Smooth muscle cell of the brain vasculature (primary cell): Measurements from ENCODE around the gene KISS1.
"Not testable (repeated sequence)": the region's sequence is repeated elsewhere in the genome, so short reads cannot be mapped to it uniquely, and the experiment has no call there.

Experiments
- DNase-seq: peaks from one replicate; pipeline ENCODE4 v3.0.0-alpha.2; 2012; ENCODE audit warnings: low read depth, low spot score

Gene KISS1, protein sequence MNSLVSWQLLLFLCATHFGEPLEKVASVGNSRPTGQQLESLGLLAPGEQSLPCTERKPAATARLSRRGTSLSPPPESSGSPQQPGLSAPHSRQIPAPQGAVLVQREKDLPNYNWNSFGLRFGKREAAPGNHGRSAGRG

DNA sequence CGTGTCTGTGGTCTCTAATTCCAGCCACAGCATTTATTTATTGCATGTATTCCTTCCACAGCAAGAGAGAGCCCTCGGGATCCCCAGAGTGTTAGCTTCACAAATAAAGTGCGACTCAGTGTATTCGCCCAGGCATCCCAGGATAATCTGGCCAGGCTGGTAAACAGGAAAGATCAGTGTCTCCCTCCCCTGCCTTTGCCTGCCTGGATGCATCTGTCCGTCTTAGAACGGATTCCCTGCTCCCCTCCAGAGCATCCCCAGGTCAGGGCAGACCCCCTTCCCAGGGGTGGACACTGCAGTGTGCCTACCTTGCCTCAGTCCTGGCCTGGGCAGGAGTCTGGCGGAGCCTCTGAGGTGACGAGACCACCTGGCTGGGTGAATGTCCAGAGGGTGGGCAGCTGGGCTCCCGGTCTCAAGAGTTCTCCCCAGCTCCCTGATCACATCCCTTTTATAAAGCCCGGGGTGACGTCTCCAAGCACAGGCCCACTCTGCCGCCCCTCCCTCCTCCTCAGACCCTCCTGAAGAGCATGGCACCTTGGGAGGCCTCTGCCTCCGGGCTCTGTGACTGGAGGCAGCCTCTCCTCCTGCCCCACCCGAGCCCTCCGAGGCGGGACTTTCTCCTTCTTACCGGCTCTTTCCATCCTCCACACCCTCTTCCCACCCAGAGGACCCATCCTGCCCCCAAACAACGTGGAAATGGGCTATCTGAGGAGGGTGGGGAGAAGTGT is at the start of gene KISS1:
TSS of gene KISS1 (minus strand) at position 424 of the 728 bp plus-strand sequence. CDS start 3,615 bp downstream, outside the sequence.
- no peak for DNase-seq

DNA sequence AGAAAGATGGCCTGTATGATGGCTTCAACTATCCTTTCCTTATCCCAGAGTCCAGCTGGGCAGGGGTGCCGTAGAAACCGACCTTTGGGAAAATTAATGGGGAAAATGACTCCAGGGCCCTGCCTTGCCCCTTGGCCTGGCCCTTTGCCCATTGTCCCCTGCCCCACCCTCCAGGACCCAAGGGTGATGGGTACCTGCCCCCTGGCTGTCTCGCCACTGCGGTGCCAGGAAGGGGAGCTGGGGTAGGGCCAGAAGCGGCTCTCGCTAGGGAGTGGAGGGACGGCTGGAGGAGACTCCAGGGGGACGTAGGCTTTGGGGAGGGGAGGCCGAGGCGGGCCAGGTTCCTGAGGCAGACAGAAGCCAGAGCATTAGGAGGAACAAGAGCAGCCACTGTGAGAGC is 46.6 kb upstream of the KISS1 start:
- DNase-seq: no peak

DNA sequence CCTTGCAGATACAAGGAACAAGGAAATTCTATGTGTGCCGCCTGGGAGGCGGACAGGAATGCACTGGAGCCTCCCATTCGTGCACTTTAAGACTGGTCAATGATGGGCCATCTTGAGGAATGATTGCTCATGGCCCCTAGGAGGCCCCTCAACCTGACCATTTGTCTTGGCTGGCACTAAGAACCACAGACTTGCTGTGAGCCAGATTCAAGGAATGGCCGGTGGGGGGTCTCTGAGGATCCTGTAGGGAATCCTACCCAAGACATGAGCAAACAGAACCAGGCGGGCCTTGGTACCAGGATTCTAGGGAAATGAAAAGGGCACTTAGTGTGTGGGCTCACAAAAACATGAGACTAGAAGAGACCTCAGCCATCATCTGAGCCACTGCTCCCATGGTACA is 45.6 kb upstream of the KISS1 start:
- DNase-seq: no peak

DNA sequence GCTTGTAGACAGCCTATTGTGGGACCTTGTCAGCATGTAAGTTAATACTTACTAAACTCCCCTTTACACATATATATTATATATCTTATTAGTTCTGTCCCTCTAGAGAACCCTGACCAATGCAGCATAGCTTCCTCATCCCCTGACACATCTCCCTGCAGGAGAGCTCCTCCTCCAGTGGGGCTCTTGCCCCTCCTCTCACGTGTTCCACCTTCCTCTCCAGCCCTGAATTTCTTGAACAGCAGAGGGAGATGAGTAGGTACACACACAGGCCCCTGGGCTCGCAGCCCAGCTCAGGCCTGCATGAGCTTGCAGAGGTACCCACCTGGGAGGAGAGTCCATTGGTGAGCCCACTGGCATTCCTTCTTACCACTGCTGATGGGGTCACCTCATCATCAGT is 44.8 kb upstream of the KISS1 start:
- DNase-seq: no peak

DNA sequence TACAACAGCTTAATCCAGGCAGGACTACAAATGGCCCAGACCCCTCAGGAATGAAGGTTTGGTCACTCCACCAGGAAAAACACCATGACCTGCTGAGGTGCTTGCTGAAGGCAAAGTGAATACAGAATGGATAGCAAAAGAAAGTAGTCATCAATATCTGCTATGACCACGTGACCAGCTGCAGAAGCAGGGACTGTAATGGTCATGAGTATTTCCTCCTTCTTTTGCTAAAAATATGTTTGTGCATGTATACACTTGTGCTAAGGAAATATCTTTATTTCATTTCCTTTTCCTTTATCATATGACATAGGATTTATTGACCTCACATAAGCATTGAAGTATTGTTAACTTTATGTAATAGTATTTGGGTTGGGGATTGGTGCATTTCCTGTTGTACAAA is 43.9 kb upstream of the KISS1 start:
- no peak for DNase-seq

DNA sequence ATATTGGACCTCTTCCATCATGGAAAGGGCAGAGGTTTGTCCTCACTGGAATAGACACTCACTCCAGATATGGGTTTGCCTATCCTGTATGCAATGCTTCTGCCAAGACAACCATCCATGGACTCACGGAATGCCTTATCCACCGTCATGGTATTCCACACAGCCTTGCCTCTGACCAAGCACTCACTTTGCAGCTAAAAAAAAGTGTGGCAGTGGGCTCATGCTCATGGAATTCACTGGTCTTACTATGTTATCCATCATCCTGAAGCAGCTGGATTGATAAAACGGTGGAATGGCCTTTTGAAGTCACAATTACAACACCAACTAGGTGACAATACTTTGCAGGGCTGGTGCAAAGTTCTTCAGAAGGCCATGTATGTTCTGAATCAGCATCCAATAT is 43.1 kb upstream of the KISS1 start:
- not testable (repeated sequence) for DNase-seq

DNA sequence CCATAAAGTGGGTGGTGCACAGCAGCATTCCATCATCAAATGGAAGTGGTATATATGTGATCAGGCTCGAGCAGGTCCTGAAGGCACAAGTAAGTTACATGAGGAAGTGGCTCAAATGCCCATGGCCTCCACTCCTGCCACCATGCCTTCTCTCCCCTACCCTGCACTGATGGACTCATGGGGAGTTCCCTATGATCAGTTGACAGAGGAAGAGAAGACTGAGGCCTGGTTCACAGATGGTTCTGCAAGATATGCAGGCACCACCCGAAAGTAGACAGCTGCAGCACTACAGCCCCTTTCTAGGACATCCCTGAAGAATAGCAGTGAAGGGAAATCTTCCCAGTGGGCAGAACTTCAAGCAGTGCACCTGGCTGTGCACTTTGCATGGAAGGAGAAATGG is 42.2 kb upstream of the KISS1 start:
- not testable (repeated sequence) for DNase-seq

DNA sequence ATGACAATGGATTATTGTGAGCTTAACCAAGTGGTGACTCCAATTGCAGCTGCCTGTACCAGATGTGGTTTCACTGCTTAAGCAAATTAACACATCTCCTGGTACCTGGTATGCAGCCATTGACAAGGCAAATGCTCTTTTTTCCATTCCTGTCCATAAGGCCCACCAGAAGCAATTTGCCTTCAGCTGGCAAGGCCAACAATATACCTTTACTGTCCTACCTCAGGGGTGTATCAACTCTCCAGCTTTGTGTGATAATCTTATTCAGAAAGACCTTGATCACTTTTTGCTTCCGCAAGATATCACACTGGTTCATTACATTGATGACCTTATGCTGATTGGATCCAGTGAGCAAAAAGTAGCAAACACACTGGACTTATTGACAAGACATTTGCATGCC is 41.2 kb upstream of the KISS1 start:
- not testable (repeated sequence) for DNase-seq

DNA sequence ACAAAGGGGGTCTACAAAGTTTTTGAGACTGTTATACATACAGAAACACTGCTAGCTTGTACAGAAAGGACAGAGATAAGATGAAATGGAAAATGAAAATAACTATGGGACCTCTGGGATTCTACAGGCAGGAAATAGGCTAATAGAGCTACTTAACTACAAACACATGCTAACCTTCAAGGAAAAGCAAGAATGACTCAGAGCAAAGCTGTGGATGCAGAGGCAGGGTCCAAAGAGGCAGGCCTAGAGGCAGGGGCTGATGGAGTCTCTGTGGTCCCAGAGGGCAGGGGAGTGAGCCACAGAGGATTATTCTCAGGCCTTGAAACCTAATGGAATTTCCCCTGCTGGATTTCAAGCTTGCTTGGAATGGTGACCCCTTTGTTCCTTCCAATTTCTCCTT is 36.2 kb upstream of the KISS1 start:
- DNase-seq: no peak

DNA sequence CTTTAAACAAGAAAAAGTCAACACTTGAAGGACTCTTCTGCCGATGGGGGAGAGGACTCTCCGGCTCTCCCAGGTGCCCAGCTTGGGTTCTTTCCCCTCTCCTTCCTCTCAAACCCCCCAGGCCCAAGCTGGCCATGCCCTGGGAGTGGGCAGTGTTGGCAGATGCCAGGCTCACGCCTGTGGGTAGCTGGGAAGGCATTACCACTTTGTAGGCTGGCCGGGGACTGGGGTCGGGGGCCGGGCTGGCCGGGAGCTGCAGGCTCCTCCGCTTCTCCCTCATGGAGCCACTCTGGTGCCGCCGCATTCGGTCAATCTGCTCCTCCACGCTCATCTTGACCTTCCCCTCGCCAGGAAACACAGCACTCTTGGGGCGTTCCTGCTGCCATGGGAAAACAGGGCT is 33.9 kb upstream of the KISS1 start:
- DNase-seq: no peak

DNA sequence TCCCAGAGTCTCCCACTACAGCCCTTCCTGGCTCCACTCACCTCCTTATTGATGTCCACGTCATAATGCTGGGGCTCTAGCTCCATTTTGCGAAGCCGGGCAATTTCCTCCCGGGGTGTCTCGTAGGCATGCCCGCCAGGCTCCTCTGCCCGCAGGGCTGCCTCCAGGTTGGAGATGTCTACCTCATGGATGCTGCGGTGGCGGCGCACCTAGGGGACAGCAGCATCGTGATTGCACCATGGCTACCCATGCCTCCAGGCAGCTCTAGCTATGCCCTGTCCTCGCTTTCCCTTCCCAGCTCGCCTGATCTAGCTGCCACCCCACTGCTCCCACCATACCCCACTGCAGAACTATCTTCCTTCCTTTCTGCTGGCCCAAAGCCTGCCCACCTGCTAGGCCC is 32.6 kb upstream of the KISS1 start:
- DNase-seq: no peak

DNA sequence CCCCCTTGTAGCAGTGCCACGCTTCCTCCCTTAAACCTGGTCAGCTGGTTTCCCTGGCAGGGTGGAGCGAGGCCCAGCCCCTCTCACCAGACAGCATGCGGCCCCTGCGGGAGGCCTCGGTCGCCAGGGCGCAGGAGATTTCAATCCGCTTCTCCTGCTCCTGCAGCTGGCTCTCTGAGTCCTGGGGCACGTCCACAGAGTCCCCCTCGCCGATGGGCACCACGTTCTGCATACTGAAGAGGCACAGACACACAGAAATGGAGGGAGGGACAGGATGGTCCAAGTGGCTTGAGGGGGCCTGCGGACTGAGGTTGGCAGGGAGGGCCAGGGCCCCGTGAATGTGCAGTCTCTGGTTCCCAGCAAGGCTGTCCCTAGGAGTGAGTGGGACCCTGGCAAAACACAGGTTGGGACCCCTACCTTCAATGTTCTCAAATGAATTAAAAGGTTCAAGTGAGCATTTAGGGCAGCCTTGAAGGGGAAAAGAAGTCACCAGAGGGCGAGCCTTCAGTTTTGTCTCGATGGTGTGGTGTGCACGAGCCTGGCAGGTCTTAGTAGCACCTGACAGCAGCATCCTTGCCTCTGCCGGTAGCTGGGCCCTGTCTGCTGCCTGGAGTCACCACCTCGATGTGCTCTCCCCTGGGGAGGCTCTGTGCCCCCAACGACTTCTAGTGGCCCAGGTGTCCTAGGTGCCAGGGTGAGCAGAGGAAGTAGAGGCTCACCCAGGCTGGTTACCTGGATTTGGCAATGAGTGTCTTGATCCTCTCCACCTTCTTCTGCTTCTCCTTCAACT is 31.9 kb upstream of the KISS1 start:
- no peak for DNase-seq

DNA sequence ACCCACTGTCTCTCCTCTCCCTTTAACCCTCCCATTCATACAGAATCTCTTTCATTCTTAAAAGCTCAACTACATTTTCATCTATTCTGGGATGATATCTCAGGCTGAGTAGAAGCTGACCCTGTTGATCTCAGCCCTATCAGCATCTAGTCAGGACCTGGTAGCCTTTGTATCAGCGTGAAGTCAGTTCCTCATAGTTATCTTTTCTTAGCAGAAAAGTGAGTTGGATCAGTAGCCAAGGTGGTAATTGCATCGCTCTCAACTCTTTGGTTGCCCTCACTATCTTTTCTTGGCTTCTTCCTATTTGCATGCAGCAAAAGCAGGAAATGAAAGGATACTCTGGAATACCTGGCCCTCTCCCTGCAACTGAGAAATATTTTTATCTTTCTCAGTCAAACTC is 31.1 kb upstream of the KISS1 start:
- DNase-seq: no peak

DNA sequence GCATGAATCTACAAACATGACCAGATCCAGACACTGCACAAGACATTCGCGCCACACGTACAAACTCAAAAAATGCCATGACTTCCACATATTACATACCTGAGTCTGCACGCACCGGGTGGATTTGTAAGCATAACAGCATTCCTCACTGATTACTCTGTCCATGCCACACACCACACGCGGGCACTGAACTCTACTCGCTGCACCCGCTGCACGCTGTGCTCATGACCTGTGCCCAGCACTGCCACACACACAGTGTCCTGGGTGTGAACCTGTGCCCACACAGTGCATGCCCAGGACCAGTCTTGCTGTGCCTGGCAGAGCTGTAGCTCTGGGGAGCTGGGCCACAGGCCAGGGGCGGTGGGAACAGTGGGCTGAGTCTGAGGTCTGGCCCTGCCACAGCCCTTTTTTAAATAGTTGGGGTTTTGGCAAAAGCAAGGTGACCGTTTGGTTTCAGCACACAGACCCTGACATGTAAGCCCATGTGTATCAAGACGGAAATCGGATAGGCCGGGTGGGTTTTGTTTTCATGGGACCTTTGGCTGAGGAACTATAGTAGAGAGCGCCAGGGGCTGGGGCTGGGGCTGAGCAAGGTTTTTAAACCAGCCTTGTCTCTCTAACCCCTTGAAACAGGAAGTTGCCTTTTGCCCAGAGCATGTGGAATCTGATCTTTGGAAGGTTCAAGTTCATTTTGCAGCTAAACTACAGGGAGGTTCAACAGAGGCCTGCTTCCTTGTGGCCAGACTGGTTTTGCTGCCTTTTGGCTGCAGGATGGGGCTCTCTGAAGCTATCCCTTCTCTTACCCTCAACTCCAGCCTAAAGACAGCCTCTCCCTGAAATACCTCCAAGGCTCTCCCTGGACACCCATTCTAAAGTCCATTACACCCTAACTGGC is 29.8 kb upstream of the KISS1 start:
- DNase-seq: no peak

DNA sequence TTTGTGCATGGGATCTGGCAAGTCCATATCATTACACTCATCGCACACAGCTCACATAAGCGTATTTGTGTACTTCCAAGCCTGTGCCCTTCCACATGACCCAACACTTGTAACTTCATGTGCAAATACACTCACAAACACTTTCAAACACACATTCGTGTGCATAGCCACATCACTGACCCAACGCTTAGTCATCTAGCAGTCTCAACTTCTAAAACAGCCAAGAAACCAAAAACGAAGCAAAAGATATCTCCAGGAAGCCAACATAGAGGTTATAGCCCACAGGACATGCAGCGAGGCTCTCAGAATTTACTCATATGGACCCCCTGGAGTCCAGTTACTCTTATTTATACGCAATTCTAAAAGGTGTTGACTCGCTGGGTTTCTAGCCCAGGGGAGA is 28.4 kb upstream of the KISS1 start:
- no peak for DNase-seq

DNA sequence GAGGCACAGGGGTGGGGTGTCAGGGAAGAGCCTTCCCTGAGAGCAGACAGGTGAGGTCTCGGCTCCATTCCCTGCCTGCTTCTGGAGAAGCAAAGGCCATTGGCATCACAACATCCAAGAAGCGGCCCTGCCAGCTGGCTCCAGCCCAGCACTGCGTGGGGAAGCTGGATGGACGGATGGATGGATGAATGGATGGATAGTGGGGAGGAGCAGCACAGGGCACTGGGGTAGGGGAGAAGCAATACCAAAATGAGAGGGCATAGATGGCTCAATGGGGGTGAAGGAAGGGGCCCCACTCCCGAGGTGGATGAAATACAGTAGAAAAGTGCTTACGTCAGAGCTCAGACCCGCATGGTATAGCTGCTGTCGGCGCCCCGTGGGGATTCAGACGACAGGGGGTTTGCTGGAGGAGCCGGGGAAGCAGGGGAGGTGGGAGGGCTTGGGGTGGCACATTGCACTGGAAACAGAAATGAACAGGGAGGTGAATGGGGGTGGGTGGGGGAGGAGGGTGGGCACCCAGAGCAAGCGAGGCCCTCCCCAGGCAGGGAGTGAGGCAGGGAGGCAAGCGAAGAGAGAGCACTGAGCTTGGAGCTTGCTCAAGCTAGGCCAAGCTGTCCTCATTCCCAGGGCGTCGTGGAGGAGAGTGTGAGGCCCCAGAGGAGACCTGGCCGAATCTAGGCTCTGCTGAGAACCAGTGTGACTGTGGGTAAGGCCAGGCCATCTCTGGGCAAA is 27.0 kb upstream of the KISS1 start:
- no peak for DNase-seq

DNA sequence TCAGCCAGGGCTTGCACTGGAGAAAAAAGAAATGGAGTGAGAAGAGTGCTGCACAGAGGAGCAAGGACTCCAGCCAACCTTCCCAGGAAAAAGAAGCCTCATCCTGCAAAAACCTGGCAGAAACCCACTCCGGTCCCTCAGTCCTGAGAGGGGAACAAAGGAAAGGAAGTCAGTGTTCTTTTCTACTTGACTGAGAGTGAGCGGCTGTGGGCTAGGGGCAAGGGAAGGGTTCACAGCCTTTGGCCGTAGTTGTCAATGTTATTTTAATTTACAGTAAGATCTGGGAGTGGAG is 26.4 kb upstream of the KISS1 start:
- DNase-seq: no peak

DNA sequence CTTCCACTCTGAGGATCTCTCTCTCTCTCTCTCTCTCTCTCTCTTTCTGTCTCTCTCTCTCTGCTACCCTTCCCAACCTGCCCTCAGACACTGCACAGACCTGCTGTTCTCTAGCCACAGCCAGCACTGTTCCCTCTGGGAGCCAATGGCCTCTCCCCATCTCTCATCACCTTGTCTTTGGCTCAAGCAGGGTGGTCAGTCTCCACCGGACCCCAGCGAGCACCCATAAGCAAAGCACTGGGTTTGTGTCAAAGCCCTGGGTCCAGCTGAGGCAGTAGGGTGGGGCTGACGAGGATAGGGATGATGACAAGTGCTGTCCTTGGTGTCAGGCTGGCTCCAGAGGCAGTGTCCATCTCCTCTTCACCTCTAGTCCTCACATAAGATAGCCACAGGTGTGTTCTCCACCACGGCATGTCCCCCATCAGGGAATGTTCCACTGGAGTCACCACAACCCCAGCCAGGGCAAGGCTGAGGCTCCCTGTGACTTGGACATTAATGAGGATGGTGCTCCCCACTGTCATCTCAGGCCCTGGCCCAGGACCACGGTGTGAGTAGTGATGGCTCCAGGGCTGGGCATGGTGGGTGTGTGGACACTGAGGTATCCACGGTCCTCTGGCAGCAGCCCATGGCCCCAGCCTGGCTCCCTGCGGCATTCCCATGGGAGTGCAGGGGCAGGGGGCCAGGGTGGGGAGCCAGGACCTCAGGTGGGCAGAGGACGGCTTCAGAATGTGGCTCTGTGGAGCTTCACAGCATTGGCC is 25.9 kb upstream of the KISS1 start:
- DNase-seq: no peak

DNA sequence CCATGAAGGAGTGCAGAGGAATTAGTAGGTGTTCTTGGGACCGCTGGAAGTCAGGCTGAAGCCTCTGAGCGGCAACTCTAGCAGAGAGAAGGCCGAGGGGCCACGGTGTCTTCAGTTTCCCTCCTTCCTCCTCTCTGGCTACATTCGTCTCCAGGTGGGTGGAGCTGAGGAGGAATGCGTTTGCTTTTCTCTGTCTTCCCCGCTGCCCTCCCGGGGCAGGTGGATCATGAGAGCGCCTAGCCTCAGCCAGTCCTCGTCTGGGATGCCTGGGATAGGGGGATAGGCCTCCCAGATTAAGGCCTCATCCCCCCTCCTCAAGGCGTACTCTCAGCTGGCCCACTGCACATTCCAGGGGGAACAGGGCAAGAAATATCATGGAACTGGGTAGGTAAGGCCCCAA is 25.0 kb upstream of the KISS1 start:
- no peak for DNase-seq

DNA sequence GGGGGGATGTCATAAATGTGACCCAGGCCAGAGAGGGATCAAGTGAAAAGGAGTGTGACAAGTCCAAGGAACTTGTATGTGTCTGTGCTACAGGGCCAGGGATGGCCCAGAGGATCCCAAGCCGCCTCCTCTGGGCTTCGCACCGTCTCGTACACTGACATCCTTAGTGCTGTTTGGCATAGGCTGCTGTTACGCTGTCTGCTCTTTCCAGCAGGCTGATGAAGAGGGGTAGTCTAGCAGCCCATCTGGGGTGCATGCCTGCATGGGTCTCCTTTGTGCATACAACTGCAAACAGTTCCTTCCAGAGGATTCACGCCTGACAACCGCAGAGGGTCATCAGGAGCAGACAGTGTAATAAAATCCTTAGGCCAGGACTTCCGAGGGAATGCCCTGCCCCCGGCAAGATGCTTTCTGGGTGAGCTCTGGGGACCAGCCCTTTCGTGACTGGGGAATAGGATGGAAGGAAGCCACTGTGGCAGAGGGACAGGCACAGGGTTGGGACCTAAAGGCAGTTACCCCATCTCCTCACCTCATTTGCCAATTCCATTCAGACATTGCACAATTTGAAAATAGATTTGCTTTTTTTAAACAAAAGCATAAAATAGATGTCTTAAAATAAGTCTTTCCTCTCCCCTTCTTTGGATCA is 23.8 kb upstream of the KISS1 start:
- no peak for DNase-seq
